HG03378 (cell line): Measurements from ENCODE around the gene KCNQ1.

Experiments
- ATAC-seq: cut with Tn5 transposase; IDR thresholded peaks from one replicate; pipeline ENCODE4 v1.9.1; 2021; ENCODE audit warnings: mild to moderate bottlenecking, moderate library complexity; ENCODE audit not compliant: unreplicated experiment

Gene KCNQ1

GRCh38 chr11:2865922-2866577, 421.2 kb downstream of the KCNQ1 start:
- no peak for ATAC-seq

- ATAC-seq: no peak
These were observed 422.3 kb downstream of the KCNQ1 start for GRCh38 chr11:2867142-2867541.

- ATAC-seq: no peak
These were observed 423.1 kb downstream of the KCNQ1 start for GRCh38 chr11:2867722-2868505.

DNA sequence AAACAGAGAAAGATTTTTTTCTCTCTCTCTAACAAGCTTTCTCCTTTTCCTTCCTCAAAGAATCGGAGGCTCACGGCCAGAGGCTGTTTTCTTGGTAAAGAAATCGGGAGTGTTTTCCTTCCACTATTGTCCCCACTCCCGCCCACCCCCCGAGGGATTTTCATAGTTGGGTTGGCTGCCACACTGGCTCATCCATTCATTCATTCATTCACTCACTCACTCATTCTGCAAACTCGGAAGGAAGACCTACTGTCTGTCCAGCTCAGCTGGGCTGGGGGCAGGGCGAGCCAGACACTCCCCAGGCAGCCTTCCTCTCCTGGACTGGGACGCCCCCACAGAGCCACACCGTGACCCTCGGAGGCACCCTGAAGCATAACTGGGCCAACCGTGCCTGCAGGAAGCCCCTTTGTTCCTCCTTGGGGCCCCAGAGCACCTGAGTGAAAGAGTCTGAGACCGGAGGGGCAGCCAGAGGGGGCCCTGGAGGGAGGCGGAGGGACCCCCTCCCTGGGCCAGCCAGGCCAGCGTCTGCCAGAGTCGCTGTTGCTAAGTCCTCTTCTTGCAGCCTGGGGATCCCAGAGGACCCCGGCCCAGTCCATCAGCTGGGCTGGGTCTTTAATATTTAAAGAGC, 423.8 kb downstream of the KCNQ1 start:
- no peak for ATAC-seq

DNA sequence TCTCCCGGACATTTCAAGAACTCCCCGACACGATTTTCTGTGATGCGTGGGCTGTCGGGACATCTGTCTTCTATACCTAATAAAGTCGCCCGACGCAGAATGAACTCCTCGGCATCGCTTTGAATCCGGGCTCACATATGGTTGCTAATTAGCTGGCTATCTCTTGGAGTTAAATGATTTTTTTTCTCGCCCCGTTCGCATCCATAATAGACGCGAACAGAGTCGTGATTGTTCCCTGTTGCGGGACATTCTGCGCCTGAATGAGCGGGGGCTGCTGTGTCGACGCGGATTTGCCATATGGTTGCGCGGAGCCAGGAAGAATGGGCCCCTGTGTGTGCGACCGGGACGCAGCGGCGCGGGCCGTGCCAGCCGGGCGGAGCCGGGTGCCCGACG, 424.3 kb downstream of the KCNQ1 start:
- no peak for ATAC-seq

DNA sequence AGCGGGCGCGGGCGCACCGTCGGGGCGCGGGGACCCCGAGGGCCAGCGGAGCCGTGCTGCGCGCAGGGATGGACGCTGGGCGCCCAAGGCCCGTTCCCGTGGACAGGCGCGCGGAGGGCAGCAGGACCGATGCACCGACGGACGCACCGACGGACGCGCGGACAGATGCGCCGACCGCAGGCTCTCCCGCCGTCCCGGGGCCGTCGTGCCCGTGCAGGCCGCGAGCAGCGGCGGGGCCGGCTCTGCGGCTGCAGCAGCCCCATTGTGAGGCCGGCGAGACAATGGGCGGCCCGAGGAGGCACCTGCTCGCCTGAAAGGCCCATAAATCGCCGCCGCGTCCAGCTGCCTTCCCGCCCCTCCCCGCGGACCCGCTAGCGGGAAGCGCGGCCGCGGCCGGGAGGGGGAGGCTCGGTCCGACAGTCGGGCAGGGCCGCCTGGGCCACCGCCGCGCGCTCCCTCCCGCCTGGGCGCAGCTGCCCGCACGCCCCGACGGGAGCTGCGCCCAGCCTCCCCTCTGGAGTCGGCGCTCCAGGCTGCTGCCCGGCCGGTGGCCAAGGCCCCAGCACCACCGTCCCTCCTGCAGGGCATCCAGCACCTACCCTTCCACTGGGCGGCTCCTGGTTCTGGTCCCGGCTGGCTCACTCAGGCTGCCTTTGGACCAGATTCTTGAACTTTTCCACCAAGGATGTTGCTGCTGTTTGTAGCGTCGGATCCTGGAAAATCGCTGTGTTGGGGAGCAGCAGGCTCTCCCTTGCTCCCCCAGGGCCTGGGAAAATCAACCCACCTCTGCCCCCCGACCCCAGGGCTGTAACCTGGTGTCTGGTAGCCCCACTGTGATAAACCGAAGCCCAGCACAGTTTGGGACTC, 425.0 kb downstream of the KCNQ1 start:
- no peak for ATAC-seq

GRCh38 chr11:2870460-2870859, 425.7 kb downstream of the KCNQ1 start:
- ATAC-seq: no peak

DNA sequence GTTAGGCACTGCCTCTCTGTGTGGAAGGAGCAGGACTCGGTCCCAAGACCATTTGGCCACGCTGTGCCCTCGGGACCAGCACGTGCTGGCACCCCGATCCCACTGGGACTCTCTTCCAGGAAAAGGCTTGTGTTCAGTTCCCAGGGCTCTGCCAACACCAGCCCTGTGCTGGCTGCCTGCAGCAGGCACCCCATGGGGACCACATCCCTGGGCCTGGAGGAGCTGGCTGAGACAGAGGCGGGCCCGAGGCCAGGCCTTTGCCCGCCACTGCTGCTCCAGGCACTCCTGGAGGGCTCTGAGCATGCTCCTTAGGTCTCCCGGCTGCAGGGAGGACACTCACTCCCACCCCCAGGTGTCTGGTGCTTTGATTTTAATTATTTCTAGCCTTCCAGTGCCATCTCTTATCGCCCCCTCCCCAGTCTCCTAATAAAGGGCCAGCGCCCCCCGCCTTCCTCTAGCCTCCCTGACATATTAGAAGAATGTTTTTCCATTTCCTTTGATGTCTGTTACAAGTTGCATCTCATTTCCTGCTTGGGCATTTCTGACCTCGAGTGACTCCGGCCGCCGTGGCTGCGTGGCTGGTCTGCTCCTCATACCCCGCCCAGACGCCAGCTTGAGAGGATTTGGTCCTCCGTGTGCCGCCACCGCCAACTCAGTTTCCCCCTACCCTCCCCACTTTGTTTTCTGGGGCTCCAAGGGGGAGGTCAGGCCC, 426.3 kb downstream of the KCNQ1 start:
- no peak for ATAC-seq

DNA sequence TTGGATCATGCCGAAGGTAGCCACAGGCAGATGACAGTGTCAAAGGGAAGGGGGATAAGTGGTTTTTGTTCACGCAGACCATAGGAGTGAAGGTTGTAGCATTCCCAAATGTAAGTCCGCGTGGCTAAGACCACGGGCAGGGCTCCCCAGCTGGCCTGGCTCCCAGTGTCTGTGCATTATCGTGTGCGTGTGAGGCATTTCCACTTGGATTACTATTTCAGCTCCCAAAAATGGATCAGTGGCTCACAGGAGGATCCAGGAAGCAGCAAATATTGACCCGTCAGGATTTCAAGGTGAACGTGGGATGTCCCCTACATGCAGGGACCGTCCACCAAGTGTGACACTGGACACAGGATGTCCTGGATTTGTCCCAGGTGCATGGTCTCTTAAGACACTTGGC, 430.2 kb downstream of the KCNQ1 start:
- ATAC-seq: no peak

DNA sequence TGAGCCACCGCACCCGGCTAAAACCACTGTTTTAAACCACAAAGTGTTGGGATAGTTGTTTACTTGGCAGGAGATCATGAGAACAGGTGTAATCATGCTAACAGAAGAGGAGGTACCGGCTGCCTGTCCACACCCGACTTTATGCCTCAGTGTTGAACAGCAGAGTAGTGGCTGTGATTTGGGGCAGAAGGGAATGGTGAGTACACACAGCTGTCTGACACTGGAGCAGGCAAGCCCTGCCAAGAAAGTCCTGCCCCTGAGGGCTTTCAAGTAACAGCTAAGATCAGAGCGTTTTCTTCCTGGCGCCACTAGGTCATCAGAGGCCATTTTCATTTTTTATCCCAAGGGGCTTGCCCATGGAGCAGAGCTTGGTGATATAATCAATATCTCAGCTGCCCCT, 432.7 kb downstream of the KCNQ1 start:
- no peak for ATAC-seq

GRCh38 chr11:2878782-2879181, 434.0 kb downstream of the KCNQ1 start:
- no peak for ATAC-seq

GRCh38 chr11:2880646-2881045, 435.8 kb downstream of the KCNQ1 start:
- no peak for ATAC-seq

DNA sequence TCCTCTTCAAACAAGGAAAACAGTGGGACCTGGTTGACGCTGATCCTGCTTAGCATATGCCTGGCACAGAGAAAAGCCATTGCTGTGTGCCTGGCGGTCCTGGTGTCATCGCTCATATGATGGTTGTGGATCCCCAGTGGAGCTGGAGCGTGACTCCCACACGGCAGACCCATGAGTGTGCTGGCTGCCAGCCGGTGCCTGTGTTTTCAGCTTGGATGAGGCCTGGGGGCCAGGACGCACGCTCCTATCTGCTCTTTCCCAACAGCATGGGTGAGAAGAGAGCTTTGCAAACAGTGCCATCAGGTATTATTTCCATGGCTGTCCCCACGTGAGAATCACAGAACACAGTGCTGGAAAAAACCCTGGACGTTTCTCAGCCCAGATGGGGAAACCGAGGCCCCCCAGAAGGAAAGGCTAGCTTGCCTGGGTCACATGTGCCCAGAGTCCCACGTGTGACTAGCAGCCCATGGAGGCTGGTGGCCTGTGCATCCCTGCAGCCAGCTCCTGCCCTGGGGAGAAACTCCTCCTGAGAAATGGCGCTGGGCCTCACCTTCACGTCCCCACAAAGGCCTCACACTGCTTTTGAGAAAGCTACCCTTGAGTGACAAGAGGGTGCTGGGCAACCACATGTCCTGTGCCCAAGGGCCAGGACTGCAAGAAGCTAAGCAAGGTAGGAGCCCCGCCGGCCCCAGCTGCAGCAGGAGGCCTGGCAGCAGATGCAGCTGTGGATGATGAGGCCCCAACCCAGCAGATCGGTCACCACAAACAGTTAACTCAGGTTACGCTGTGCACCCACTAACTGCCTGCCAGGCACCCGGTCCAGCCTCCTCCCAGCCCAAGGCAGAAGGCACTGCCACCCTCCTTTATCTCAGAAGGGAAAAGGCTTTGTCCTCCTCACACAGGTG, 436.5 kb downstream of the KCNQ1 start:
- ATAC-seq: no peak

DNA sequence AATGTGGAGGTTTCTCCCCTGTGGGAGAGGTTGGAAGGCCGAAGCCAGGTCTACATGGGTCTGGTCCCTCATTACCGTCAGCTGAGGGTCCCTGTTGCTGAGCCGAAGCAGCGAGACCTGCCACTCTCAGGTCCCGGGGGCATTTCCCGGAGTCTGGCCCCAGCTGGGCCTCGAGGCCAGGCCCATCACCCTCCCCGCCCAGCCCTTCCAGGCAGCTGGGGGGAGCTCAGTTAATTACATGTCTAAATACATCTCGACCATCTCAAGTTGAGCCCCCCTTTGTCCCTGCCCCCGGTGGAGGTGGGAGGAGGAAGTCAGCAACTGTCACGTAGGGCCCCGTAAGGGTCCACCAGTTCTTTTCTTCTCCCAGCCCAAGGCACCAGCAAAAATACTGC, 437.2 kb downstream of the KCNQ1 start:
- no peak for ATAC-seq

DNA sequence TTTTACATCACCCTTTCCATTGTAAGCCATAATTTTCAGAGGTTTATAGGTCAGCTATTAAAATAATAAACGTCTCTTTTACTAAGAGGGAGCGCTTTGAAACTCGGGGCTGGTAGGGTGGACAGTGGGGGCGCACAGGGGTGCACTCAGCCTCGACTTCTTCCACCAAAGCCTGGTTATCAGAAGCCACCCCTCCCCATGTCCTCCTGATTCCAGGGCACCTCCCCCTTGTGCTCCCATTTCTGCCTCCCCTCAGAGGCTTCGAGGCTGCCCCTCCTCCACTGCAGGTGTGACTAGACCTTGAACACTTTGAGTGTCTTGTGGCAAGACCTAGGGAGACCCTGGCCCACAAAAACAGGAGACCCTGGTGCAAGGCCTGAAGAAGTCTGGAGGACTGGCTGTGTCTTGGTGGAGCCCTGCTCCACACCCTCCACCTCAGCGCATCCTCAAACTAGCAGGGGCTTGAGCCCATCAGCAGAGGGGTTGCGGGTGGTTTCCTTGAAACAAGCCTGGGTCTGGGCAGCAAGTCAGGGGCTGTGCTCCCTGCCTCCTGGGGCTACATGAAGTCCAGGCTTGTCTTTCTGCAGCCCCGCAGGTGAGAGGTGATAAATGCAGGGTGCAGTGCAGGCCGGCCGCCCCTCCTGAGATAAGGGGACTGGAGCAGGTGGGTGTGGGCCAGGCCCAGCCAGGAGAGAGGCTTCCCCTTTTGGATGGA, 437.7 kb downstream of the KCNQ1 start:
- no peak for ATAC-seq

DNA sequence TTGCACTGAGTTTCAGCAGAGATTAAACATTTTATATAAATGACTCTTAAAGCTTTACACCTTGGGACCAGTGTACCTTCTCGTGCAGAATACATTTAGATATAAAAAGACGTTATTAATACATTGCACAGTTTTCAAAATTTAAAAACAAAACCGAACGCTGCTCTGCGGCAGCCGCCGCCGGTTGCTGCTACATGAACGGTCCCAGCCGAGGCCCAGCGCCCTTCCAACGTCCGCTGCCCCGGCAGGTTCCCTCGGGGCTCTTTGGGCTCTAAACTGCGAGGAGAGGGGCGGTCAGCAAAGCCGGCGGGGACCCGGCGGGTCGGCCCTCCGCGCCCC, 438.8 kb downstream of the KCNQ1 start:
- ATAC-seq: no peak

DNA sequence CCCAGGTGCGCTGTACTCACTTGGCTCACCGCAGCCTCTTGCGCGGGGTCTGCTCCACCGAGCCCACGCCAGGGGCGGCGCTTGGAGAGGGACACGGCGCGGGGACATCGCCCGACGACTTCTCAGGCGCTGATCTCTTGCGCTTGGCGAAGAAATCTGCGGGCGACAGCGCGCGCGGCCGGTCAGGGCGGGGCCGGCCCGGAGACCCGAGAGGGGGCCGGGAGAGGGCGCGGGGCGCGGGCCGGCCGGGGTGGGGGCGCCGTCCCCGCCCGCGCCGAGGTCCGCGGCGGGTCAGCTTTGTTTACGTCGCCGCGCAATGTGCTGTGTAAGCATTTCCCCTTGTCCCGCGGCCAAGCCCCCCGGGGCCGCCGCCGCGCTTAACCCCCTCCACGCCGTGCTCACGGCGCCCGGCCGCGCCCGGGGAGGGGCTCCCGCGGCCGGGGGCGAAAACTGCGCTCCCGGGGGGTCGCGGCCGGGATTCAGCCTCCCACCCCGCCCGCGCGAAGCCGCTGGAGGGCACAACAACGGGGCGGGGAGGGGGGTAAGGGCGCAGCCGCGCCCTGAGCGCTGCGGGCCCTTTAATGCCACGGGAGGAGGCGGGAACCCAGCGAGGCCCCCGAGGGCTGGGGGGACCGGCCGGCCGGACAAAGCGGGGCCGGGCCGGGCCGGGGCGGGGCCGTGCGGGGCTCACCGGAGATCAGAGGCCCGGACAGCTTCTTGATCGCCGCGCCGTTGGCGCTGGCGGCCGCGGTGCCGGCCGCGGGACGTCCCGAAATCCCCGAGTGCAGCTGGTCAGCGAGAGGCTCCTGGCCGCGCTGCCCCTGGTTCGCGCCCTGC, 439.4 kb downstream of the KCNQ1 start:
- ATAC-seq: no peak

- no peak for ATAC-seq
These were observed 440.3 kb downstream of the KCNQ1 start for GRCh38 chr11:2885017-2885677.
